ENCODE measurements around the gene UXS1.

- TF ChIP-seq CTCF (IDR thresholded peaks at IDR 0.05; ENCODE audit: low read depth, low read length) (no peak), EZH2phosphoT487 (IDR thresholded peaks at IDR 0.05; ENCODE audit: low read depth) (no peak)
Measured at GRCh38 chr2:106143495-106144215, 50.4 kb downstream of the UXS1 start.
